CD4-positive, alpha-beta T cell treated with Interleukin-4 for 4 hours (primary cell): ENCODE data around the gene ACTR6.
"Not testable (repeated sequence)": the region's sequence is repeated elsewhere in the genome, so short reads cannot be mapped to it uniquely, and the experiment has no call there.

ENCODE experiments used
- DNase-seq: peaks from one replicate; pipeline ENCODE4 v3.0.0-alpha.2; 2020

ACTR6 gene

GRCh38 chr12:100222173-100222572 is 21.6 kb downstream of the ACTR6 start:
- DNase-seq, result not testable (repeated sequence)

- DNase-seq, result no peak
These were observed 24.9 kb downstream of the ACTR6 start for GRCh38 chr12:100225491-100225890.

GRCh38 chr12:100229036-100229635 is 28.5 kb downstream of the ACTR6 start:
- no peak for DNase-seq

- no peak for DNase-seq
These were observed 29.3 kb downstream of the ACTR6 start for GRCh38 chr12:100229876-100230275.

GRCh38 chr12:100231873-100232272 is 31.3 kb downstream of the ACTR6 start:
- DNase-seq, result not testable (repeated sequence)

GRCh38 chr12:100234166-100234565 is 33.6 kb downstream of the ACTR6 start:
- no peak for DNase-seq

- peak; percentile 10 for DNase-seq
These were observed 34.1 kb downstream of the ACTR6 start for GRCh38 chr12:100234591-100235304.

- DNase-seq, result no peak
These were observed 38.2 kb downstream of the ACTR6 start for GRCh38 chr12:100238801-100239200.

- no peak for DNase-seq
These were observed 39.0 kb downstream of the ACTR6 start for GRCh38 chr12:100239589-100239988.

GRCh38 chr12:100243137-100243536 is 42.5 kb downstream of the ACTR6 start:
- DNase-seq, result no peak

GRCh38 chr12:100247765-100248164 is 47.1 kb downstream of the ACTR6 start:
- DNase-seq, result no peak

- no peak for DNase-seq
These were observed 48.3 kb downstream of the ACTR6 start for GRCh38 chr12:100248886-100249285.

GRCh38 chr12:100249941-100250340 is 49.3 kb downstream of the ACTR6 start:
- DNase-seq, result no peak

GRCh38 chr12:100251917-100252316 is 51.3 kb downstream of the ACTR6 start:
- DNase-seq, result no peak

GRCh38 chr12:100253437-100253836 is 52.8 kb downstream of the ACTR6 start:
- no peak for DNase-seq

GRCh38 chr12:100254876-100255275 is 54.3 kb downstream of the ACTR6 start:
- no peak for DNase-seq

- no peak for DNase-seq
These were observed 57.5 kb downstream of the ACTR6 start for GRCh38 chr12:100258127-100258526.

GRCh38 chr12:100263131-100263530 is 62.5 kb downstream of the ACTR6 start:
- no peak for DNase-seq

GRCh38 chr12:100265107-100265506 is 64.5 kb downstream of the ACTR6 start:
- not testable (repeated sequence) for DNase-seq

- DNase-seq, result no peak
These were observed 65.3 kb downstream of the ACTR6 start for GRCh38 chr12:100265732-100266584.

GRCh38 chr12:100266585-100266834 is 65.9 kb downstream of the ACTR6 start:
- DNase-seq, result peak; percentile 86

GRCh38 chr12:100266835-100267602 is 66.4 kb downstream of the ACTR6 start, which contains the start of the genes DEPDC4 and SCYL2:
Gene DEPDC4 (minus strand): TSS chr12:100267079. CDS start chr12:100267076, 3 bp downstream.
Gene SCYL2 (plus strand): TSS chr12:100267177. CDS start chr12:100282971, 15,794 bp downstream.
- peak; percentile 90 for DNase-seq
